ENCODE measurements around the gene GNG8. TPM values are rescaled to one million over a fixed set of nuclear protein-coding genes. Genes with fewer than 3 reads are reported as not detected.

GNG8 gene
- total RNA-seq, 1 donor from 2014 or later, result not detected

GRCh38 chr19:46624958-46625661 is 10.9 kb downstream of the GNG8 start, which contains the start of gene PTGIR:
TSS of gene PTGIR (minus strand) at chr19:46625089. CDS start at chr19:46624225, 864 bp downstream.
- no peak for DNase-seq (ENCODE audit: low read depth)
- H3K27me3 ChIP-seq (ENCODE audit: control insufficient read depth, insufficient read depth, low read length), result peaks cover 11% of the 10 kb centered on the region
- no peak within 1 kb of the TSS for H3K4me3 ChIP-seq (ENCODE audit: low read depth, low read length)
- H3K36me3 ChIP-seq (ENCODE audit: control insufficient read depth, insufficient read depth, low read length), result no peaks in the 10 kb centered on the region
- no peak for TF ChIP-seq CTCF (IDR thresholded peaks at IDR 0.05; ENCODE audit: insufficient read depth, low read length, poor library complexity, severe bottlenecking)

- peaks cover 11% of the 10 kb centered on the region for H3K27me3 ChIP-seq (ENCODE audit: control insufficient read depth, insufficient read depth, low read length)
Observed at GRCh38 chr19:46623915-46624502, 12.0 kb downstream of the GNG8 start.

GRCh38 chr19:46622118-46622446 is 13.9 kb downstream of the GNG8 start:
- Histone ChIP-seq H3K4me3 (ENCODE audit: low read depth, low read length) (no peak overlapping the region), H3K27me3 (ENCODE audit: control insufficient read depth, insufficient read depth, low read length) (peaks cover 8% of the 10 kb centered on the region), H3K36me3 (ENCODE audit: control insufficient read depth, insufficient read depth, low read length) (no peaks in the 10 kb centered on the region)
- no peak for DNase-seq (ENCODE audit: low read depth)
- no peak for TF ChIP-seq CTCF (IDR thresholded peaks at IDR 0.05; ENCODE audit: insufficient read depth, low read length, poor library complexity, severe bottlenecking)

More at GRCh38 chr19:46623915-46624502, 12.0 kb downstream of the GNG8 start:
- Histone ChIP-seq H3K4me3 (ENCODE audit: low read depth, low read length) (no peak overlapping the region), H3K36me3 (ENCODE audit: control insufficient read depth, insufficient read depth, low read length) (no peaks in the 10 kb centered on the region)
- no peak for TF ChIP-seq CTCF (IDR thresholded peaks at IDR 0.05; ENCODE audit: insufficient read depth, low read length, poor library complexity, severe bottlenecking)
- DNase-seq (ENCODE audit: low read depth), result no peak

GRCh38 chr19:46621191-46622117 is 14.5 kb downstream of the GNG8 start:
- Histone ChIP-seq H3K4me3 (ENCODE audit: low read depth, low read length) (no peak overlapping the region), H3K27me3 (ENCODE audit: control insufficient read depth, insufficient read depth, low read length) (peaks cover 8% of the 10 kb centered on the region), H3K36me3 (ENCODE audit: control insufficient read depth, insufficient read depth, low read length) (no peaks in the 10 kb centered on the region)
- peak; percentile 2 for TF ChIP-seq CTCF (IDR thresholded peaks at IDR 0.05; ENCODE audit: insufficient read depth, low read length, poor library complexity, severe bottlenecking)
- no peak for DNase-seq (ENCODE audit: low read depth)

GRCh38 chr19:46620716-46621115 is 15.3 kb downstream of the GNG8 start:
- H3K27me3 ChIP-seq (ENCODE audit: control insufficient read depth, insufficient read depth, low read length), result peaks cover 8% of the 10 kb centered on the region
- no peak overlapping the region for H3K4me3 ChIP-seq (ENCODE audit: low read depth, low read length)
- DNase-seq (ENCODE audit: low read depth), result no peak
- TF ChIP-seq CTCF (IDR thresholded peaks at IDR 0.05; ENCODE audit: insufficient read depth, low read length, poor library complexity, severe bottlenecking), result no peak
- H3K36me3 ChIP-seq (ENCODE audit: control insufficient read depth, insufficient read depth, low read length), result no peaks in the 10 kb centered on the region
